Natural killer cell (primary cell): ENCODE measurements around the gene SPRN. TPM values are rescaled to one million over a fixed set of nuclear protein-coding genes. Genes with fewer than 3 reads are reported as not detected.

ENCODE experiments used
- ATAC-seq, 3 donors: fragments of 150-1000 bp in 2 of 3; fragments of 200-7000 bp in 1 of 3; cut with Tn5 transposase; 1 replicate in 1 of 3; 2 replicates in 2 of 3; pipeline ENCODE4 v1.10.0; 2021; ENCODE audit warnings: mild to moderate bottlenecking in 2 of 3, moderate library complexity in 2 of 3
- DNase-seq, 2 donors: peaks; one replicate each; pipeline versions ENCODE4 v3.0.0 to v3.0.0-alpha.2; 2013 to 2021; ENCODE audit warnings: mixed read lengths in 1 of 2
- H3K27ac ChIP-seq: one replicate; pipeline ENCODE4 v1.5.1; 2013; ENCODE audit warnings: mild to moderate bottlenecking, low read length
- H3K27me3 ChIP-seq: one replicate; pipeline ENCODE4 v1.6.1; 2013; ENCODE audit warnings: low read length; ENCODE audit not compliant: control insufficient read depth, insufficient read depth
- H3K36me3 ChIP-seq: one replicate; pipeline ENCODE4 v1.6.1; 2013; ENCODE audit warnings: low read length; ENCODE audit not compliant: control insufficient read depth, insufficient read depth
- H3K4me1 ChIP-seq: one replicate; pipeline ENCODE4 v1.6.1; 2013; ENCODE audit warnings: low read length; ENCODE audit not compliant: control insufficient read depth, insufficient read depth
- H3K4me3 ChIP-seq: one replicate; pipeline ENCODE4 v1.5.1; 2013; ENCODE audit warnings: low read length
- H3K9me3 ChIP-seq: one replicate; pipeline ENCODE4 v1.6.1; 2013; ENCODE audit warnings: low read length; ENCODE audit not compliant: control insufficient read depth, insufficient read depth
- H3K27ac Mint-ChIP-seq, 2 donors: one replicate each; pipeline ENCODE4 v1.8.0; 2022; ENCODE audit warnings: mild to moderate bottlenecking in 2 of 2, mixed read lengths in 2 of 2, moderate library complexity in 1 of 2
- H3K27me3 Mint-ChIP-seq, 2 donors: one replicate each; pipeline ENCODE4 v1.8.0; 2022; ENCODE audit warnings: low read depth in 2 of 2, mixed read lengths in 2 of 2
- H3K36me3 Mint-ChIP-seq: one replicate; pipeline ENCODE4 v1.8.0; 2022; ENCODE audit warnings: mixed read lengths
- H3K4me1 Mint-ChIP-seq, 2 donors: one replicate each; pipeline ENCODE4 v1.8.0; 2022; ENCODE audit warnings: mixed read lengths in 2 of 2
- H3K4me3 Mint-ChIP-seq: one replicate; pipeline ENCODE4 v1.8.0; 2022; ENCODE audit warnings: mild to moderate bottlenecking, moderate library complexity, mixed read lengths
- H3K9me3 Mint-ChIP-seq, 2 donors: one replicate each; pipeline ENCODE4 v1.8.0; 2022; ENCODE audit warnings: mixed read lengths in 2 of 2
- CTCF ChIP-seq: fragments of 200-600 bp; IDR thresholded peaks from one replicate; pipeline ENCODE4 v1.8.0; 2022; ENCODE audit warnings: antibody characterized with exemption
- WGBS: methylation state at CpG from one replicate; pipeline ENCODE4 v1.1.7; 2013; ENCODE audit warnings: missing lambda C conversion rate; ENCODE audit not compliant: insufficient coverage; 5-methylcytosine and 5-hydroxymethylcytosine counted together
- intact Hi-C: fragments of 100-400 bp; cut with micrococcal nuclease; formaldehyde crosslinking; loops from one replicate; pipeline ENCODE4 v1.14.2; 2022
- total RNA-seq, 4 donors: library from RNA; stranded (reverse); fragments of 120-200 nt in 1 of 4; gene quantifications; one replicate each; pipeline versions ENCODE4 v1.2.3 to v1.2.4, GENCODE V29; 2013 to 2022

Gene SPRN
- total RNA-seq, 3 donors from 2014 or later (not counting 1 experiment from before 2014, with no cell fraction given) = not detected

- Histone ChIP-seq H3K4me1 (no peaks in the 10 kb centered on the region), H3K27me3 (no peaks in the 10 kb centered on the region), H3K27ac (no peak overlapping the region), H3K36me3 (no peaks in the 10 kb centered on the region), H3K9me3 (no peaks in the 10 kb centered on the region), H3K4me3 (no peak overlapping the region)
- no peaks in the 10 kb centered on the region for H3K27me3 Mint-ChIP-seq
- intact Hi-C loops = no loop called here
- no peak overlapping the region for H3K4me3 Mint-ChIP-seq
- WGBS = 91% methylated on average over 7 of the region's 7 CpGs
- no peaks in the 10 kb centered on the region for H3K9me3 Mint-ChIP-seq
- no peak for TF ChIP-seq CTCF
- peaks cover 7% of the 10 kb centered on the region for H3K36me3 Mint-ChIP-seq
- no peak overlapping the region for H3K27ac Mint-ChIP-seq
- ATAC-seq (no peak), DNase-seq (no peak)
- H3K4me1 Mint-ChIP-seq = no peaks in the 10 kb centered on the region
Measured at GRCh38 chr10:133465950-133466474, 41.6 kb upstream of the SPRN start.

GRCh38 chr10:133465191-133465949 is 40.9 kb upstream of the SPRN start:
- H3K27ac Mint-ChIP-seq = no peak overlapping the region
- Histone ChIP-seq H3K36me3 (no peaks in the 10 kb centered on the region), H3K9me3 (no peaks in the 10 kb centered on the region), H3K27me3 (no peaks in the 10 kb centered on the region), H3K4me3 (no peak overlapping the region), H3K27ac (no peak overlapping the region), H3K4me1 (no peaks in the 10 kb centered on the region)
- no peaks in the 10 kb centered on the region for H3K9me3 Mint-ChIP-seq
- no peak overlapping the region for H3K4me3 Mint-ChIP-seq
- H3K27me3 Mint-ChIP-seq = no peaks in the 10 kb centered on the region
- intact Hi-C loops = no loop called here
- no peaks in the 10 kb centered on the region for H3K4me1 Mint-ChIP-seq
- WGBS = 64% methylated on average over 55 of the region's 55 CpGs
- peaks cover 5% of the 10 kb centered on the region for H3K36me3 Mint-ChIP-seq
- TF ChIP-seq CTCF = no peak
- ATAC-seq = no peak
- DNase-seq = no peak

- no peaks in the 10 kb centered on the region for H3K27me3 Mint-ChIP-seq
- no peak for ATAC-seq
- DNase-seq = no peak
- WGBS = 95% methylated on average over 12 of the region's 12 CpGs
- no peak overlapping the region for H3K4me3 Mint-ChIP-seq
- Histone ChIP-seq H3K27me3 (no peaks in the 10 kb centered on the region), H3K4me1 (no peaks in the 10 kb centered on the region), H3K9me3 (no peaks in the 10 kb centered on the region), H3K4me3 (no peak overlapping the region), H3K36me3 (no peaks in the 10 kb centered on the region), H3K27ac (no peak overlapping the region)
- TF ChIP-seq CTCF = no peak
- intact Hi-C loops = no loop called here
- H3K4me1 Mint-ChIP-seq = no peaks in the 10 kb centered on the region
- H3K9me3 Mint-ChIP-seq = no peaks in the 10 kb centered on the region
- no peaks in the 10 kb centered on the region for H3K36me3 Mint-ChIP-seq
- no peak overlapping the region for H3K27ac Mint-ChIP-seq
Measured at GRCh38 chr10:133464582-133465031, 40.2 kb upstream of the SPRN start.
